H1 (cell line): ENCODE results near the gene RRAD.

Experiments used
- CHD2 ChIP-seq: IDR thresholded peaks from 2 replicates; pipeline ENCODE4 v1.6.1; 2012; ENCODE audit warnings: low read length, improper control_type of control experiment
- EGR1 ChIP-seq: IDR thresholded peaks from 2 replicates; pipeline ENCODE4 v1.6.1; 2011; ENCODE audit warnings: low read depth, low read length, borderline replicate concordance
- EP300 ChIP-seq, 2 experiments: IDR thresholded peaks; 1 replicate in 1 of 2; 2 replicates in 1 of 2; pipeline ENCODE4 v1.6.1; 2011 to 2012; ENCODE audit warnings: low read depth in 2 of 2, low read length in 2 of 2, mild to moderate bottlenecking in 2 of 2, borderline replicate concordance in 1 of 2, inconsistent platforms in 1 of 2, moderate library complexity in 1 of 2
- EZH2 ChIP-seq: fragments of 200-600 bp; sonication (generic); IDR thresholded peaks from 2 replicates; pipeline ENCODE4 v1.7.1; 2012; ENCODE audit warnings: low read depth, mild to moderate bottlenecking, moderate library complexity, low read length, inconsistent platforms; ENCODE audit not compliant: severe bottlenecking
- JUND ChIP-seq: IDR thresholded peaks from 2 replicates; pipeline ENCODE4 v1.6.1; 2011; ENCODE audit warnings: mild to moderate bottlenecking, improper control_type of control experiment, low read length
- MAFK ChIP-seq: IDR thresholded peaks from 2 replicates; pipeline ENCODE4 v1.6.1; 2012; ENCODE audit warnings: low read depth, mild to moderate bottlenecking, improper control_type of control experiment, low read length
- POLR2AphosphoS5 ChIP-seq: IDR thresholded peaks from 2 replicates; pipeline ENCODE4 v1.6.1; 2011; ENCODE audit warnings: low read depth, low read length
- YY1 ChIP-seq: IDR thresholded peaks from 2 replicates; pipeline ENCODE4 v1.6.1; 2011; ENCODE audit warnings: low read depth, mild to moderate bottlenecking, low read length
- TF ChIP-seq, protein P1 (sequence below), 3 experiments: IDR thresholded peaks; 1 replicate in 2 of 3; 2 replicates in 1 of 3; pipeline versions ENCODE4 v1.5.1 to v1.6.1; 2011; ENCODE audit warnings: low read length in 3 of 3, mild to moderate bottlenecking in 3 of 3, inconsistent platforms in 2 of 3, low read depth in 1 of 3, moderate library complexity in 1 of 3; ENCODE audit not compliant: insufficient read depth in 1 of 3; ENCODE audit errors: control extremely low read depth in 1 of 3

DNA sequence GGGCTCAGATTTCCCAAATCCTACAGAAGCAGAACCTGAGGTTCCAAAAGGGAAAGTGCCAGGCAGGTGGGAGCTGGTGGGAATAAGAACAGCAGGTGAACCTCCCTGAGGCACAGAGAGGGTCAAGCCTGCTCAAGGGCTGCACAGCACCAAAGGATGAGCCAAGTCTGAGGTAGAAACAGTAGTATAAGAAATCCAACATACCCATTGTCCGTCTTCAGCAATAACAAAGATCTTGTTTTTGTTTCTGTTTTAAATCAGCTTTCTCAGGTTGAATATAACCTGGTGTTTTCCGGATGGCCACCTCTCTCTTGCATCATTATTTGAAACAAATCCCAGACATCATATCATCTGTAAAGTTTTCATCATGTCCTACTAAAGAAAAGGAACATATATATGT is 25.1 kb upstream of the RRAD start:
- no peak for TF ChIP-seq EGR1
- TF ChIP-seq YY1 = no peak
- TF ChIP-seq CHD2 = no peak
- TF ChIP-seq, protein P1, sequence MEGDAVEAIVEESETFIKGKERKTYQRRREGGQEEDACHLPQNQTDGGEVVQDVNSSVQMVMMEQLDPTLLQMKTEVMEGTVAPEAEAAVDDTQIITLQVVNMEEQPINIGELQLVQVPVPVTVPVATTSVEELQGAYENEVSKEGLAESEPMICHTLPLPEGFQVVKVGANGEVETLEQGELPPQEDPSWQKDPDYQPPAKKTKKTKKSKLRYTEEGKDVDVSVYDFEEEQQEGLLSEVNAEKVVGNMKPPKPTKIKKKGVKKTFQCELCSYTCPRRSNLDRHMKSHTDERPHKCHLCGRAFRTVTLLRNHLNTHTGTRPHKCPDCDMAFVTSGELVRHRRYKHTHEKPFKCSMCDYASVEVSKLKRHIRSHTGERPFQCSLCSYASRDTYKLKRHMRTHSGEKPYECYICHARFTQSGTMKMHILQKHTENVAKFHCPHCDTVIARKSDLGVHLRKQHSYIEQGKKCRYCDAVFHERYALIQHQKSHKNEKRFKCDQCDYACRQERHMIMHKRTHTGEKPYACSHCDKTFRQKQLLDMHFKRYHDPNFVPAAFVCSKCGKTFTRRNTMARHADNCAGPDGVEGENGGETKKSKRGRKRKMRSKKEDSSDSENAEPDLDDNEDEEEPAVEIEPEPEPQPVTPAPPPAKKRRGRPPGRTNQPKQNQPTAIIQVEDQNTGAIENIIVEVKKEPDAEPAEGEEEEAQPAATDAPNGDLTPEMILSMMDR (IDR thresholded peaks at IDR 0.05; ENCODE audit: control extremely low read depth in 1 of 3, insufficient read depth in 1 of 3, low read depth in 1 of 3, low read length in 3 of 3) = no peak
- no peak for TF ChIP-seq EZH2
- TF ChIP-seq POLR2AphosphoS5 = no peak
- no peak for TF ChIP-seq MAFK
- no peak for TF ChIP-seq EP300 (IDR thresholded peaks at IDR 0.05; ENCODE audit: borderline replicate concordance in 1 of 2, low read depth in 2 of 2, low read length in 2 of 2)
- TF ChIP-seq JUND = no peak
